NCI-H2227 (cell line): ENCODE measurements around the gene ANKRD18A.
A peak's percentile ranks its signal among the peaks of the same experiment; 100 is the strongest.
"Not testable (repeated sequence)": the region's sequence is repeated elsewhere in the genome, so short reads cannot be mapped to it uniquely, and the experiment has no call there.

Experiments
- DNase-seq: peaks from one replicate; lab custom pipeline; 2025; ENCODE audit not compliant: unreplicated experiment; lab: John Stamatoyannopoulos, UW

The ANKRD18A gene

GRCh38 chr9:38629511-38629910 lies 9.1 kb upstream of the ANKRD18A start:
- DNase-seq: no peak

- DNase-seq: no peak
Observed at GRCh38 chr9:38626006-38626405, 5.6 kb upstream of the ANKRD18A start.

- no peak for DNase-seq
Observed at GRCh38 chr9:38622951-38623350, 2.6 kb upstream of the ANKRD18A start.

DNA sequence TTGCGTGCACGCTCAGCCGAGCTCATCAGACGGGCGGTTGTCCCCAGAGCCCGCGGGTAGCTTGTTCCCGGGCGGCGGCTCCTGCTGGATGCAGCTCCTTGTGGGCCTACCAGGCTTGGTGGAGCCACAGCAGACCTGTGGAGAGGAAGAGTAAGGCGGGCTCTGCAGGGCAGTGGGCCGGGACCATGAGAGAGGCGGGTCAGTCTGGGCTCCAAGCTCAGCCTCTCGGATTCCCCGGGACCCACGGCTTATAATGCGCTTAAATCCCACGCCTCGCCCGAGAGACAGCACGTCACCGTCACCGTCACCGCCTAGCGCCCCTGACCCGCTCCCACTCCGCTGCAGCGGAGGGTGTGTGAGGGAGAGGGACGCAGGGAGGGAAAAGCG lies 1.9 kb upstream of the ANKRD18A start:
- DNase-seq: peak; percentile 43

- peak; percentile 22 for DNase-seq
Observed at GRCh38 chr9:38621434-38622287, 1.3 kb upstream of the ANKRD18A start.

DNA sequence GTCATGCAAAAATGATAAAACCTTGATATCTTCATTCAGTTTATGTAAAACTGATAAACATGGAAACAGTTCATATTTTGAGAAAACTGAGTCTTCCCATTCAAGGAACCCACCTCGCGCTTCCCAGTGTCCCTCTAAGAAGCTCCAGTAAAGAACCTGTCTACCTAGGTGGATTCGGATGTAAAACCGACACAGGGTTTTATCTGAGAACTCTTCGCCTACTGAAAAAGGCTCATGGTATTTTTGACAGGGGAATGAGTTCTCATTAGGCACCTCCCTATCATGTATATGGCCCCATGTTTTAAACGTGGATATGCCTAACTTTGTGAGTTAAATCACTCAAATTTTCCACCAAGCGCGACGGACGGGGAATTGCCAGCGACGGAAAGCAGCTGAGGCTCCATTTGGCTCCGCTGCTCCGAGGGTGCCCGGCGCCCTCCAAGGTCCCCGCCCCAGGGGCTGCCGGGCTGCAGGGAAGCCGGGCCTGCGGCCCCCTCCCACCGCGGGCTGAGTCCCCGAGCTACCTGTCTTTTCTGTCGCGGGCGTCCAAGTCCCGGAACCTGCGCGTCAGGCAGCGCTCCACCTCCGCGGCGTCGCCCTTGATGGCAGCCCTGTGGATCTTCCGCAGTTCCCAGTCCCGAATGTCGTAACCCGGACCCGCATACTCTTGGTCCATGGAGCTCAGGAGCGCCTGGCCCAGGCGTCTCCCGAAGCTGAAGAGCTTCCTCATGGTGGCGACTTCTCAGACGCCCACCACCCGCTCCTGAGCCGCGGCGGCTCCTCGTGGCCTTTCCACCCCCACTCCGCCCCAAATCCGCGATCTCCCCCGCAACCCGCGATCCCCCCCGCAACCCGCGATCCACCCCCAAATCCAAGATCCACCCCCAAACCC lies 594 bp downstream of the ANKRD18A start:
- DNase-seq: no peak

- DNase-seq: not testable (repeated sequence)
Observed at GRCh38 chr9:38598029-38598745, 22.2 kb downstream of the ANKRD18A start.

DNA sequence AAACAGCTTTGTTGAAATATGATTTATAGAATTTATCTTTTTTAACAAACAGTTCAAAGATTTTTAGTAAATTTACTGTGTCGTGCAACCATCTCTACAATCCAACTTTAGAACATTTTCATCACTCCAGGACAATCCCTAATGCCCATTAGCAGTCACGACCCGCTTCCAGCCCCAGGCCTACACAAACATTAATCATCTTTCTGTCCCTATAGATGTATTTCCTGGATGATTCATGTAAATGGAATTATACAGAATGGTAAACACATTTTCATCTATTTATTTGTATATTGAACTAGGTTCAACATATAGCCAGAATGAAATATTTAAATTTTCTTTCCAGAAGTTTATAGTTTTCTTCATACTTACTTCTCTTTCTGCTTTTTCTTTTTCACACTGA lies 25.3 kb downstream of the ANKRD18A start:
- not testable (repeated sequence) for DNase-seq

DNA sequence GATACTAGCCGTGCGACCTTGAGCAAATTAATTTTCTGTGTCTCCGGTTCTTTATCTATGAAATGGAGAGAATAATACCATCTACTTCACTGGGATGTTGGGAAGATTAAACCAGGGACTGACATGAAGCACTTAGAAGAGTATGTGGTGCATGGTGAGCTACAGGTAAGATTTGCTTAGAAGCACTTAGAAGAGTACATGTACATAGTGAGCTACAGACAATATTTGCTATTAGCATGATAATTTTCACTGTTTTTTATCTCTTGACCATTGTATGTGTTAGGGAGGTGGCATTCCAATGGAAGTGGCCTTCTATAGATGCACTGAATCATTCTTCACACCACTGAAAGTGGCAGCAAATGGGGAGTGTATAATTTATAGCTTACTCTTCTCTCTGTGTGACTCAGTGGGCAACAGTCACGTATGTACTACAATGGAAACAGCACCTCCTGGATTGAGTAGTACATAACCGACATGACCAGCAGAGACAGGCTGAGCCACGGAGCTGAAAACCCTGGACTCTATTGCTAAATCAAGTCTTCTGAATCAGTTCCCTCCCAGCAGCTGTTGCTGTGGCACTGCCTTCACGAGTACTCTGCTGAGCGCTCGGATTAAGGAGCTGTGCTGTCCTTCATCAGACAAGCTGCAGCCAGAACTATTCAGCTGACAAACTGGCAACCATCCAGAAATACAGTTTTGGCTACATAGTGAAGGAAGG lies 28.9 kb downstream of the ANKRD18A start:
- not testable (repeated sequence) for DNase-seq

DNA sequence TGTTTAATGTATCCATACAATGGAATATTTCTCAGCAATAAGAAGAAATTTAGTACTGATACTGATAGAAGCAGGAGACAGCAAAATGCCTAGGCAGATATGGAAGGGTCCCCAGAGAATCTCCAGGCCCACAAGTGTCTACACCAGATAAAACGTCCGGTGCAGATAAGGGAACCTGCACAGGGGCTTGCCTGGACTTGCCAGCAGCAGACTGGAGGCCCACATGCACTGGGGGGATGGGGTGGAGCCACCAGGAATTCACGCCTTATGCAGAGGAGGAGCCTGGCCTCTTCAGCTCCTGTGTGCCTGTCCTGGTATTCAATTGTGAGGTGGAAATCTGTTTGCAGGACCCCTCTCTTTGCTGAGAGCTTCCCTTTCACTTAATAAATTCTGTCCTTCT lies 36.6 kb downstream of the ANKRD18A start:
- not testable (repeated sequence) for DNase-seq

GRCh38 chr9:38580112-38580511 lies 40.3 kb downstream of the ANKRD18A start:
- not testable (repeated sequence) for DNase-seq

GRCh38 chr9:38576181-38576580 lies 44.2 kb downstream of the ANKRD18A start:
- not testable (repeated sequence) for DNase-seq

- DNase-seq: not testable (repeated sequence)
Observed at GRCh38 chr9:38566048-38566447, 54.3 kb downstream of the ANKRD18A start.

DNA sequence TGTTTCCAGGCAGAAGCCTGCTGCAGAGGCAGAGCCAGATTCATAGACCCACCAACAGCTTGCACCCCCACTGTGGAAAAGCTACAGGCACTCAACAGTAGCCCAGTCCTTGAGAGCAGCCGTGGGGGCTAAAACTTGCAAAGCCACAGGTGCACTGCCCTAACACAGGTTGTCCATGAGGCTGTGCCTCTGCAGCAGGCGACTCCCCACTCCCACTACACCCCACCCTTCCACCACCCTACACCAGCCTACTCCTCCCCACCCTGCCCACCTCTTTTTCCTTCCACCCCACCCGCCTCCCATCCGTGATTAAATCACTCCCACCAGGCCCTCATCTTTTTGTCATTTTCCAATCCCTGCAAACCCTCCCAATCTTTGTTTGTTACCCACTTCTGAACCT lies 55.2 kb downstream of the ANKRD18A start:
- DNase-seq: not testable (repeated sequence)

- not testable (repeated sequence) for DNase-seq
Observed at GRCh38 chr9:38563911-38564310, 56.5 kb downstream of the ANKRD18A start.

DNA sequence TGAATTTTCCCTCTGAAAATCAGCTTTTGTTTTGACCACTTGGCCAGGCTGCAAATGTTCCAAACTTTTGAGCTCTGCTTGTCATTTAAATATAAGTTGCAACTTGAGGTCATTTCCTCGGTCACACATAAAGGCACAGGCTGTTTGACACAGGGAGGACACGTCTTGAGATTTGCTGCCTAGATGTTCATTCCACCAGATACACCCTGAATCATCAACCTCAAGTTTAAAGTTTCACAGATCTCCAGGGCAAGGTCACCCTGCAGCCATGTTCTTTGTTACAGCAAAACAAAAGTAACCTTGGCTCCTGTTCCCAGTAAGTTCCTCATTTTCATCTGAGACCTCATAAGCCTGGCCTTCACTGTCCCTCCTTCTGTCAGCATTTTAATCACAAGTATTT lies 59.3 kb downstream of the ANKRD18A start:
- not testable (repeated sequence) for DNase-seq

DNA sequence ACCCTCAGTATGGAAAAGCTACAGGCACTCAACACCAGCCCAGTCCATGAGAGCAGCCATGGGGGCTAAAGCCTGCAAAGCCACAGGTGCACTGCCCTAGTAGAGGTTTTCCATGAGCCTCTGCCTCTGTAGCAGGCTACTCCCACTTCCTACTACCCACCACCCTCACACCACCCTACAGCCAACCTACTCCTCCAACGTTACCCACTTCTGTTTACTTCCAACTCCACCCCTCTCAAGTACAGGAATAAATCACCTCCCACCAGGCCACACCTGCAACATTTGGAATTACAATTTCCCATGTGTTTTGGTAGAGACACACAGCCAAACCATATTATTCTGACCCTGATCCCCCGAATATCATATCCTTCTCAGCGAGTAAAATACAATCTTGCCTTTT lies 61.2 kb downstream of the ANKRD18A start:
- DNase-seq: not testable (repeated sequence)

GRCh38 chr9:38557746-38558145 lies 62.6 kb downstream of the ANKRD18A start:
- not testable (repeated sequence) for DNase-seq

GRCh38 chr9:38554966-38555365 lies 65.4 kb downstream of the ANKRD18A start:
- not testable (repeated sequence) for DNase-seq

DNA sequence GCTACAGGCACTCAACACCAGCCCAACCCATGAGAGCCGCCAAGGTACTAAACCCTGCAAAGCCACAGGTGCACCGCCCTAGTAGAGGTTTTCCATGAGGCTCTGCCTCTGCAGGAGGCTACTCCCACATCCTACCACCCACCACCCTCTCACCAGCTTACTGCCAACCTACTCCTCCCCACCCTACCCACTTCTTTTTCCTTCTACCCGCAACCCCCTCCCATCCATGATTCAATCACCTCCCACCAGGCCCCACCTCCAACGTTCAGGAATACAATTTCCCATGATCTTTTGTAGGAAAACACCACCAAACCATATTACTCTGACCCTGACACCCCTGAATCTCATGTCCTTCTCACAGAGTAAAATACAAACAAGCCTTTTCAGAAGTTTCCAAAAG lies 67.4 kb downstream of the ANKRD18A start:
- not testable (repeated sequence) for DNase-seq
